DMS79 treated with DMSO at 0.1 percent for 48 hours (cell line): Measurements from ENCODE around the gene IGF2BP2.
"Not testable (repeated sequence)": the region's sequence is repeated elsewhere in the genome, so short reads cannot be mapped to it uniquely, and the experiment has no call there.

Experiments
- DNase-seq: peaks from one replicate; lab custom pipeline; 2025; lab: John Stamatoyannopoulos, UW

The IGF2BP2 gene

DNA sequence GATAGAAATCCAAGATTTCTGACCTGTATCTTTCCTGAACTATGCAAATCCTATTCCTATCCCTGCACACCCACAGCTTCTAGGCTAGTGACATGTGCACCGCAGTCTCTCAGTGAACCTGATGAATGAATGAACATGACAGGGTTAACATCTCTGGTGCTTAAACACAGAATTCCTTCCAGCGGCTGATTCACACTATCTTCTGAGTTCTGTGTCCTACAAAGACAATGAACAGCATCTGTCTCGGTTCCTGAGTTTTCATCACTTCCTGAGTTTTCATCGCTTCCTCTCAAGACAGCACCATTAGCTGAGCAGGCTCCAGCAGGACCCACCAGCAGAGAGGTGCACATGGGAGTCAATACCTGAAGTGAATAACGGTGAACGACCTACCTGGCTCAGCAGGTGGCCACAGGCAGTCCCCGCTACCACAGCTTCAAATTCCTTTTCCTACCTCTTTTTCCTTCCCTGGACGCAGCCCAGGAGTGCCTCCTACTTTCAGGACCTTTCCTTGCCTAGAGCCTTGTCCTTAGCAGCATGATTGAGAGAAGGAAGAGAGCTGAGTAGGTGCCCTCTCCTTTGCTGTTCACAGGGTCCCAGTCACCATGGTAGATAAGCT is 113.5 kb downstream of the IGF2BP2 start:
- DNase-seq: no peak

DNA sequence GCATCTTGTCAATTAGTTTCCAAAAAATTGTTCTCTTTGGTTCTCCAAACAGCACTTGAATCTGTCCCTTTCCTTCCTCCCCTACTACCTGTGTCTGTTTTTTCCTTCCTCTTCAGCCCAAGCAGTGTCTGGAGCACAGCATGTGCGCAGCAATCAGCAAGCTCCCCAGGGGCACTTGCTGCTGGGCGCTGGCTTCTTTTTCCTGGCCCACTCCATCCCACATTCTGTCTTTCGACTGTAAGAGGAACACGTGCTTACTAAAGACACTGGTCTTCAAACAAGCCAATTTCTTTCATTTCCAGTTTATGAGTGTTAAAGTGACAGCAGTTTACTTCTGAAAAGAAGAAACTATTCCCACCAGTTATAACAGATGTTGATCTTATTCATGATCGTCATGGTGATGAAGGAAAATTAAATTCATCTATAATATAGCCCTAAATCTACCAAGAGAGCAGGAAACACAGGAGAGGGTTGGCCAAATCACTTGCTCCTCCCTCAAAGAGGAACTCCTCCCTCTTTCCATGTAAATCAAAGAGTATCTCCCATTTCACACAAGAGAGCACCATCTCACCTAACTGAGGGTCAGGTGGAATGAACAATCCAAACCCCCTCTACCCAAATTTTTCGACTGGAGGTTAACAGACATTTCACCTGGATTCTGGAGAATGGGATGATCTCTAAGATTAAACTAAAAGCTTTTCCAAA is 115.4 kb downstream of the IGF2BP2 start:
- DNase-seq: no peak

DNA sequence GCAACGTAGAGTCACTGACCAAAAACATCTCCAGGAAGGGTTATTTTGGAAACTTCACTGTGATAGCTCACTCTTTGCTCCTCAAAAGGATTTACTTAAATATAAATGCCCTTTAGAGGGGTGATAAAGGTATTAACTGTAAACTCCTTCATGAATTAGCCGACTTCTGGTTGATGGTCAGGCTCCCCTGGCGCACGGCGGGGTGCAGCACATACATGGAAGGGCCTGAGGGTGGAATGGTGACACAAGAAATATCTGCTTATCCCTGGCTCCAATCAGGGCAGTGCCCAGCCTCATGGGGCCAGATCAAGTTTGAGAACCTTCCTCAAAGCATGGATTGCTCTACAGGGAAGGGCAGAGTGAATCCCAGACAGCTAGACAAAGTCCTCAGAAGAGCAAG is 116.5 kb downstream of the IGF2BP2 start:
- DNase-seq: no peak

DNA sequence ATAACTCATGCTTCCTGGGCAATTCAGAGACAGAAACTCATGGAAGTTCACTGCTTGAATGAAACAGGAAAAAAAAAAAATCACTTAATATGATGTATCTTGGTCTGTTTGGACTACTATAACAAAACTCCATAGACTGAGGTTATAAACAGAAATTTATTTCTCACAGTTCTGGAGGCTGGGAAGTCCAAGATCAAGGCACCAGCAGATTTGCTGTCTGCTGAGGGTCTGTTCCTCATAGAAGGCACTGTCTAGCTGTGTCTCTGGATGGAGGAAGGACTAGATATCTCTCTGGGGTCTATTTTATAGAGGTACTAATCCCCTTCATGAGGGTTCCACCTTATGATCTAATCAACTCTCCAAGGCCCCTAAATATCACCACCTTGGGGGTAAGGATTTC is 119.3 kb downstream of the IGF2BP2 start:
- DNase-seq: no peak

DNA sequence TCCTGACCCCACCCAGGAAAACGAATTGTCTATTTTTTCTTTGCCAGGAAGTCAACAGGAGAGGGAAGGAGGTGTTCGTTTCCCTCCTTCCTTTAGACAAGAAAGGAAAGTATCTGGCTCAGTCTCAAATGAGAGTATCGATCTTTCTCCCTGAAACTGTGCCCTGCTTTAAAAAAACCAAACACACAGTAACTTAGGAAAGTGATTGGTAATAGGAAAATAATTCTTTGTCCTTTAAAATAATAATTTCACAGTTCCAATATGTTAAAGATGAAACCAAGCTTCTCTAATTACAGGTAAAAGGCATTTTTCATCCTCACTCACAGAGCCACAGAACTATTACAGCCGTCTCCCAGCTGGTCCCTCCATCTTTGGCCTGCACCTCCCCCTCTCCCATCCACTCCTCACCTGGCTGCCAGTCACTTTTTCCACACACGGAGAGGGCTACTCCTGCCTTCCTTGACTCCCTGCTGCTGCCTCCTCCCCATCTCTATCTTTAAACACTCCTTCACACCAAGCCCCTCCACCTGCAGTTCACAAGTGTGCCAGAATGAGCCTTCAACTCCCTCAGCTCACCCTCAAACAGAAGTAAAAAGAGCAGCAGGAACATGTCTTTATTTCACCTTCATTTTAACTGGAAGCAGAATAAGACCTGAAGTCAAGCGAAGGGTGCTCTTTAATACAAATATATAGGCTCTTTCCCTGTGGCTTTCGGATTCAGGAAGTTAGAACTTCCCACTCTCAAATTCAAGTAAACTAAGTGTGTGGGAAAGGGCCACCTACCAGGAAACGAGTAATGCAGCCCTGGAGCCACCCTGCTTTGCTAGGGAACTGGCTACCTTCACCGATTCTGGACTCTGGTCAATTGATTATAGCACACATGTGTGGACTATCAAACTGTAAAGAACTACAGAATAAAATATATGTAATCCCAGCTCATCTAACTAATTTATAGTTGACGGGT is 122.3 kb downstream of the IGF2BP2 start:
- no peak for DNase-seq

DNA sequence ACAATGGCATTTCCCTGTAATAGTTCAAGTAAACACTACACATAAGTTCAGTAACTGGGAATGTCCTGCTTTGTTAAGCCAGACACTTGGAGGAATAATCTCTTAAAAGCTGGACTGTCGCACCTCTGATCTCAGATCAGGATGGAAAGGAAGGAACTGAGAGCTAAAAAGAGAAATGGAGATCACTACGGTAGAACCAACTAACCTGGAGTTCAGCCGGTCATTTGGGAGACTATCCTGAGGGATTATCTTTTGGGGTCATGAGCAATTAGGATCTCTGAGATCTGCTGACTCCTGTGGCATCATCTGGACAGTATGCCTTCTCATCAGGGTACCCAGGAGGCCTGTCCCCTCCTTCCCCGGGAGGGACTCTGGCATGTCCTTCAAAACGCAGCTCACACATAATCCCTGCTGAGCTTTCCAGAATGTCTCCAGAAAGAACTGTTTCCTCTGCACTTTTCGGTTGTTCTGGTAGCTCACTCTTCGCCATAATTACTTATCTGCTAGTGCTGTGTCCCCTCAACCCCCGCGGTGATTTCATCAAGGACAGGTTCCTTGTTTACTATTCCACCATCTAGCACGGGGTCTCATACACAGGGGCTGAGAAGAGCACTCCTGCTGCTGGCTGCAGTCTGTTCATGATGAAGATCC is 123.1 kb downstream of the IGF2BP2 start:
- DNase-seq: no peak

DNA sequence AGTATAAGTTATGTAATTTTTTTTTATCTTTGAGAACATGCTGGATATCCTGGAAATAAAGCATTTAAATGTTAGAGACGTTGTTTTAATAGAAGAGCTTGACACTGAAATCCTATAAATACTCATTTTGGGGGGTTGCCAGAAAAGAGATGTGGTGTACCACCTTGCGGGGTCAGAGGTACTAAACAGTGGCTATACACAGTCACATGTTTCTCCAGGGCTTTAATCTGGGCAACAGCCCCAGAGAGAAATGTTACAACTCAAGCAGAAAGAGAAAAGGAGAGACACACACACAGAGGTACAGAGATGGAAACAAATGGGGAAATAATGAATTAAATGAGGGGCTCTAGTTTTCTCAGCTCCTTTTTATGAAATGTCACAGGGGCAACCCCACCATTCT is 124.9 kb downstream of the IGF2BP2 start:
- no peak for DNase-seq

DNA sequence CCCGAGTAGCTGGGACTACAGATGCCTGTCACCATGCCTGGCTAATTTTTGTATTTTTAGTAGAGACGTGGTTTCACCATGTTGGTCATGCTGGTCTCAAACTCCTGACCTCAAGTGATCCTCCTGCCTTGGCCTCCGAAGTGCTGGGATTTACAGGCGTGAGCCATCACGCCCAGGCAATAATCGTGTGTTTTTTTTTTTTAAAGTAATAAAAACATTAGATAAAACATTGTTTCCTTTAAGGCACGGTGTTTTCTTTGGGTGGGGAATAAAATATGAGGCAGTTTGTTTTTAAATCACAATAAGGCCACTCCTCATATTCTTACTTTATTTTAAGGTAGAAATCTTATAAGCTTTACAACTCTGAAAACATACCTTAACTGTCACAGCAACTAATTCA is 127.6 kb downstream of the IGF2BP2 start:
- DNase-seq: not testable (repeated sequence)

DNA sequence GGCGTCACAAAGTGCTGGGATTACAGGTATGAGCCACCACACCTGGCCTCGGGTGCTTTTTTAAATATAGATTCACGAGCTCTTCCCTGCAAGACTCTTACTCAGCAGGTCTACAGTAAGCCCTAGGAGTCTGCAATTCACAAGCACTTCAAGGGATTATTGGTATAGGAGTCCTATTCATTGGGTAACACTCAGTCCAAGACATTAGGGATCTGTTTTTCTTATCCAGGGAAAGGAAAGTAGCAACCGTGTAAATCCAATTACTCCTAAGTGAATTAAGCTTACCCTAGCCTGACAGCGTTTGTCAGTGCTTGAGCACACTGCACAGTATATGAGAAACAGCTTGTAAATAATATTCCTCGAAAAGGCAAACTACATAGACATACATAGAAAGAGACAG is 128.8 kb downstream of the IGF2BP2 start:
- DNase-seq: no peak

DNA sequence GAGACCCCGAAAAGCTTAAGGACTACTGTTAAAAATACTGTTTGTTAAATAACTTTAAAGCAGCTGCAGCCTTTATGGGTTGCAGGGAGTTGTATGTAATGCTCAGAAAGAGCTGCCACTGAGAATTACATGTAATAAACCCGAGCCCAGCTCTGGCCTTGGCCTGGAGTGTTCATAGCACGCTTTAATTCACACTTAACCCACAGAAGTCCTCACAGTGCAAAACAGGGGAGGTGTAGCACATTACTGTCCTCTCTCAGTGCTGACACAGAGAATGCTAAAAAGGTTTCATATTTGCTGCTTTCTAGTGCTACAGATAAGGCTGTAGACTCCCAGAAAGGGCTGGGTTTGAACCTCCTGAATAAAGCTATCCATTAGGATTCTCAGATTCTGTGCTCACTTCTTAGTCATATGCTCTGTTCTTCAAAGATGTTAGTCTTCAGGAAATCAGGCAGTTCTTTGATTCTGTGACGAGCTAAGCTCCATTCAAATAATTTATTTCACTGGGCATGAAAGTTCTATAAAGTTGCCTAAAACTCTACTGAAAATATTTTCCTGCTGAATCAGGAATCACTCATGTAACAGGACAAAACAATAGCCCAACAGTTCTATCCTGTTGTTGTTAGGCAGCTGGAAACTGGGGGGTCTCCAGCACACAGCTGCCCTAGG is 130.7 kb downstream of the IGF2BP2 start:
- no peak for DNase-seq

DNA sequence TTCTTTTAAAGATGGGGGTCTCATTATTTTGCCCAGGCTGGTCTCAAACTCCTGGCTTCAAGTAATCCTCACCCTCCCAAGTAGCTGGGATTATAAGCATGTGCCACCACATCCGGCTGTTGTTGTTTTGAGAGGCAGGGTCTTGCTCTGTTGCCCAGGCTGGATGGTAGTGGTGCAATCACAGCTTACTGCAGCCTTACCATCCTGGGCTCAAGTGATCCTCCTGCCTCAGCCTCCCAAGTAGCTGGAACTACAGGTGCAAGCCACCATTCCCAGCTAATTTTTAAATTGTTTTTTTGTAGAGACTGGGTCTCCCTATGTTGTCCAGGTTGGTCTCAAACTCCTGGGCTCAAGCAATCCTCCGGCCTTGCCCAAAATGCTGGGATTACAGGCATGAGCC is 133.2 kb downstream of the IGF2BP2 start:
- DNase-seq: no peak

DNA sequence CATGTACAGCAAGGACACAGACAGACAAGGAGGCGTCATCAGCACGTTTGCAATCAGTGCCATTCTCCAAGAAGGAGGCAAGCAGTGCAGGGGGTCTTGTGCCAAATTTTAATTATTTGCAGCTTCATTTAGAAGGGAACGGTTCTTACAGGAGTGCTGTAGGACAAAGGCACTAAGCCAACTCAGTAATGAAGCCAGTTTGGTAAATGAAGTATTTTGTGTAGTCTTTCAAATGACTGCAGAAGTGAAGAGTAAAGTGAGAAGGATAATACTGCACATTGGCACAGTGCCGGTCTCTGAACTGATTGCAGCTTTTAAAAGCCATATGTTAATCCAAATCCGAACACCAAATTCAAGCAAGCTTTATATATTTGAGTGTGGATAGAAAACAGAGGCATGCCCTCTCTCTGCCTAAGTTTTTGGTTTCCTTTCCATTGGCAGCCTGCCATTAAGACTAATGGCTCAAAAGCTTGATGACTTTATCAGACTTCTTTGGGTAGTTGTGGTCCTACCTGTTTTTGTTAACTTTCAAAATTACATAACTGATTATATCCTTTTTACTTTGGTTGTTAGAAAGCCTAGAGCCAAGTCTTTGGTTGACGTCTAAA is 137.5 kb downstream of the IGF2BP2 start:
- DNase-seq: no peak

DNA sequence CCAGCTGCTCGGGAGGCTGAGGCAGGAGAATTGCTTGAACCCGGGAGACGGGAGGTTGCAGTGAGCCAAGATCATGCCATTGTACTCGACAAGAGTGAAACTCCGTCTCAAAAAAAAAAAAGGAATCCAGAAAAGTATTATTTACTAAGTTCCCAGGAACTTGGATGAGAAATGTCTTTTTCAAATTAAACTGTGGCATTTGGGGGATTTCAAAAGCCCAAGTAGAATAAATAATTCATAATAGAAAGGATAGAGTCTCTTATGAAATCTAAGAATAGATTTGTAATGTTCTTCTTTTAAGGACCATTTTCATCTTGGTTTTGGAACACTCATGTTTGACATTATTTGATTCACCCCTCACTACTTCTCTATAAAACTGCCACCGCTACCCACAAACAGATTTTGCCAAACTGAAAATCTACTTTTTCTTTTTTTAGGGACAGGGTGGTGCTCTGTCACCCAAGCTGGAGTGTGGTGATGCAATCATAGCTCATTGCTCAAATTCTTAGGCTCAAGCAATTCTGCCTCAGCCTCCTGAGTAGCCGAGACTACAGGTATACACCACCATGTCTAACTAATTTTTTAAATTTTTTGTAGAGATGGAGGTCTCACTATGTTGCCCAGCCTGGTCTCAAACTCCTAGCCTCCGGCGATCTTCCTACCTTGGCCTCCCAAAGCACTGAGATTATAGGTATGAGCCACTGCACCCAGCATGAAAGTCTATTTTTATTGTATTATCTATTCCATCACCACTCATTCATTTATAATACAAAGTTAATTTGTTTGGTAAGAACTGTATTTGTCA is 139.4 kb downstream of the IGF2BP2 start:
- DNase-seq: no peak

DNA sequence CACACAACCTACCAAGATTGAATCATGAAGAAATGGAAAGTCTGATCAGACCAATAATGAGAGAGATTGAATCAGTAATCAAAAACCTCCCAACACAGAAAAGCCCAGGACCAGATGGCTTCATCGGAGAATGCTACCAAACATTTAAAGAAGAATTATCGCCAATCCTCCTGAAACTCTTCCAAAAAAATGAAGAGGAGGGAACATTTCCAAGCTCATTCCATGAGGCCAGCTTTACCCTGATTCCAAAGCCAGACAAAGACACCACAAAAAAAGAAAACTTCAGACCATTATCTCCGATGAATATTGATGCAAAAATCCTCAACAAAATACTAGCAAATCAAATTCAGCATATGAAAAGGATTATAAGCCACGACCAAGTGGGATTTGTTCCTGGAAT is 144.6 kb downstream of the IGF2BP2 start:
- no peak for DNase-seq

DNA sequence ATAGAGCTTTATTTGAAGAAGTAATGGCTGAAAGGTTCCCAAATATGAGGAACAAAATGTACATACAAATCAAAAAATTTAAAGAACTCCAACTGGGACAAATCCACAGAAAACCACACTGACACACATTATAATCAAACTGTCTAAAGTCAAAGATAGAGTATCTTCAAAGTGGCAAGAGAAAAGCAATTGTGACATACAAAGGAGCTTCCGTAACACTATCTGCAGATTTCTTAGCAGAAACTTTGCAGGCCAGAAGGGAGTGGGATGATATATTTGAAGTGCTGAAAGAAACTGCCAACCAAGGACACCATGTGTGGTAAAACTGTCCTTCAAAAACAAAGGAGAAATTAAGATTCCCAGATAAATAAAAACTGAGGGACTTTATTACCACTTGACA is 146.8 kb downstream of the IGF2BP2 start:
- no peak for DNase-seq

DNA sequence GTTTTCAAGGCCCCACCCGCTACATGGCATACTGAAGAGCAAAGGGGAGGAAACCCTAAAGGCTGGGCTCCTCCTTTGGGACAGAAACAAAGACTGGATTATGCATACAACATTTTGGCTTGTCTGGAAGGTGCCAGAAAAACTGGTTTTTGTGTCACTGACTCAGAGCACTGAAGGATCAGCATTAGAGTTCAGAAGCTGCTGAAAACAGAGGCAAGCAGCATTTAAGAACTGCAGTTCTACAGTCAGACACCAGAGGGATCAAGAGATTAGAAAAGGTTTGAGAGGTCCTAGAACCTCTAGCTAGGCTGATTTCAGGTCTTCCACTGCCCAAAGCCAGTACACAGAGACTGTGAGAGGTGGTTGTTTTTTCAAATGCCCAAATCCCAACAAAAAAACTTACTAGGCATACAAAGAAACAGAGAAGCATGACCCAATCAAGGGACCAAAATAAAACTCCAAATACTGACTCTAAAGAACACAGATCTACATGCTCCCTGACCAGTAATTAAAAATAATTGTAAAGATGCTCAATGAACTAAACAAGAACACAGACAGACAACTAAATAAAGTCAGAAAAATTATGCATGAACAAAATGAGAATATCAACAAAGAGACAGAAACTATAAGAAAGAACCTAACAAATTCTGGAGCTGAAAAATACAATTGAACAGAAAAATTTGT is 147.6 kb downstream of the IGF2BP2 start:
- no peak for DNase-seq

DNA sequence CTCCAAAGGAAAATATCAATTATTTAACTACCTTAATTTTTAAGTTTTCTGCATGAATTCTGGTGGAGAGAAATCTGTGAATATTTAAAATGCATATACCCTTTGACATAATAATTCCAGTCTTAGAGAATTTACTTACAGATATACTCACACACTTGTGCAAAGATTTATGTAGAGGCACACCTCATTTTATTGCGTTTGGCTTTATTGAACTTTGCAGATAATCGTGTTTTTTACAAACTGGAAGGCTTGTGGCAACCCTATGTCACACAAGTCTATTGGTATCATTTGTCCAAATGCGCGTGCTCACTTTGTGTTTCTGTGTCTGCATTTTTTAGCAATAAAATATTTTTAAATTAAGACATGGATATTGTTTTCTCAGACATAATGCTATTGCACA is 157.3 kb downstream of the IGF2BP2 start:
- no peak for DNase-seq

DNA sequence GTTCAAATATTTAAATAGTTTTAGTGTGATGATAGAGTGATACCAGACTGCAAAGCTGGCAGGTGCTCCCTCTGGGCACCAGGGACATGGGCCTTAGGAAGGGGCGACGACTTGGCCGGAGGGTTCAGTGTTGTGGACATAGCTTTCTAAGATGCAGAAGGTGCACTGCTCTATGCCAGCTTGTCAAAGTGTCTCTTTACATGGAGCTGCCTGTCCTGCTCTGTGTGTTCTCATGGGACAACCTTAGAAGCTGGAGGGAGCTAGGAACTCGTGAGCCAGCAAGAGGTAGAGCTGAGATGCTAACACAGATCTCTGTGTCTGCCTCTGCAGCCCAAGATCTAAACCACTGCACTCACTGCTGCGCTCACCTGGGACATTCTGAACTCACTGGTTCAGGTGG is 160.9 kb downstream of the IGF2BP2 start:
- no peak for DNase-seq

DNA sequence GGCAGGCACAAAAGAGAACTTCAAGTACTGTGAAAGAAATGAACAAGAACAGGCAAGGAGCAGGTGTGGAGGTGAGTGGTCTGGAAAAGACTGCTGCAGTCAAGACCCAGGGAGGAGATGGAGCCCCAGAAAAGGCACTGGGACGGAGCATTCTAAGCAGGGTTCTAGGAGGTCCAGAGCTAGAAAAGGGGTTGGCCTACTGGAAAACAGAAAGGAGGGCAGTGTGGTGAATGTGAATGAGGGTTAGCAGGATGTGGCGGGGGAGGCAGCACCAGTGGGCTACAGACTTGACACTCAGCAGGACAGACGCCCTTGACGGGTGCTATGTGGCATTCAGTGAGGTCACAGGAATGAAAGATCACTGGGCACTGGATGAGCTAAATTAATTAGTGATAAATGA is 163.1 kb downstream of the IGF2BP2 start:
- no peak for DNase-seq

DNA sequence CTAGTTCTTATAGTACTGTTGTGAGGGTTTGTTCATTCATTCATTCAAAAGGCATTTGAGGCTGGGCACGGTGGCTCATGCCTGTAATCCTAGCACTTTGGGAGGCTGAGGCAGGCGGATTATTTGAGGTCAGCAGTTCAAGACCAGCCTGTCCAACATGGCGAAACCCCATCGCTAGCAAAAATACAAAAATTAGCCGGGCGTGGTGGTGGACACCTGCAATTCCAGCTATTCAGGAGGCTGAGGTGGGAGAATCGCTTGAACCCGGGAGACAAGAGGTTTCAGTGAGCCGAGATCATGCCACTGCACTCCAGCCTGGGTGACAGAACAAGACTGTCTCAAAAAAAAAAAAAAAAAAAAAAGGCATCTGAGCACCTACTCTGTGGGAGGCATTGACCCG is 163.5 kb downstream of the IGF2BP2 start:
- not testable (repeated sequence) for DNase-seq
